Nephron (organoid): ENCODE data around the gene NCOA1.

Experiments
- H3K27ac Mint-ChIP-seq, 3 experiments: 2 replicates each; pipeline ENCODE4 v1.8.0; 2020; ENCODE audit warnings: mixed read lengths in 3 of 3, mild to moderate bottlenecking in 2 of 3, moderate library complexity in 1 of 3
- H3K27me3 Mint-ChIP-seq: 2 replicates; pipeline ENCODE4 v1.8.0; 2021; ENCODE audit warnings: low read depth, mild to moderate bottlenecking, moderate library complexity, mixed read lengths
- H3K36me3 Mint-ChIP-seq: 2 replicates; pipeline ENCODE4 v1.8.0; 2020; ENCODE audit warnings: low read depth, mixed read lengths
- H3K4me1 Mint-ChIP-seq: 2 replicates; pipeline ENCODE4 v1.8.0; 2020; ENCODE audit warnings: mixed read lengths
- H3K4me3 Mint-ChIP-seq, 3 experiments: 2 replicates each; pipeline ENCODE4 v1.8.0; 2020; ENCODE audit warnings: mild to moderate bottlenecking in 3 of 3, mixed read lengths in 3 of 3, moderate library complexity in 2 of 3
- H3K9me3 Mint-ChIP-seq: 2 replicates; pipeline ENCODE4 v1.8.0; 2020; ENCODE audit warnings: mixed read lengths
- CTCF ChIP-seq, 3 experiments: fragments of 200-600 bp; sonication (generic); IDR thresholded peaks; one replicate each; pipeline ENCODE4 v1.5.0; 2021; ENCODE audit warnings: antibody characterized with exemption in 3 of 3; ENCODE audit not compliant: unreplicated experiment in 3 of 3

NCOA1 gene

GRCh38 chr2:24507549-24507948 is 16.5 kb downstream of the NCOA1 start:
- Mint-ChIP-seq H3K36me3 (no peaks in the 10 kb centered on the region), H3K4me1 (peaks cover 59% of the 10 kb centered on the region), H3K9me3 (no peaks in the 10 kb centered on the region), H3K27ac (no peak overlapping the region), H3K27me3 (no peaks in the 10 kb centered on the region), H3K4me3 (no peak overlapping the region)
- no peak for TF ChIP-seq CTCF (IDR thresholded peaks at IDR 0.05; ENCODE audit: unreplicated experiment in 3 of 3)

GRCh38 chr2:24508878-24509277 is 17.8 kb downstream of the NCOA1 start:
- no peak for TF ChIP-seq CTCF (IDR thresholded peaks at IDR 0.05; ENCODE audit: unreplicated experiment in 3 of 3)
- Mint-ChIP-seq H3K4me3 (no peak overlapping the region), H3K27ac (no peak overlapping the region), H3K27me3 (no peaks in the 10 kb centered on the region), H3K9me3 (no peaks in the 10 kb centered on the region), H3K36me3 (no peaks in the 10 kb centered on the region), H3K4me1 (peaks cover 65% of the 10 kb centered on the region)

GRCh38 chr2:24509425-24509824 is 18.4 kb downstream of the NCOA1 start:
- no peaks in the 10 kb centered on the region for H3K36me3 Mint-ChIP-seq
- no peaks in the 10 kb centered on the region for H3K27me3 Mint-ChIP-seq
- peaks cover 65% of the 10 kb centered on the region for H3K4me1 Mint-ChIP-seq
- H3K4me3 Mint-ChIP-seq: no peak overlapping the region
- no peaks in the 10 kb centered on the region for H3K9me3 Mint-ChIP-seq
- no peak for TF ChIP-seq CTCF (IDR thresholded peaks at IDR 0.05; ENCODE audit: unreplicated experiment in 3 of 3)
- no peak overlapping the region for H3K27ac Mint-ChIP-seq

- Mint-ChIP-seq H3K36me3 (no peaks in the 10 kb centered on the region), H3K9me3 (no peaks in the 10 kb centered on the region), H3K4me3 (no peak overlapping the region), H3K27me3 (no peaks in the 10 kb centered on the region), H3K4me1 (peaks cover 65% of the 10 kb centered on the region), H3K27ac (no peak overlapping the region)
- no peak for TF ChIP-seq CTCF (IDR thresholded peaks at IDR 0.05; ENCODE audit: unreplicated experiment in 3 of 3)
Measured at GRCh38 chr2:24509840-24510239, 18.8 kb downstream of the NCOA1 start.

GRCh38 chr2:24510771-24511170 is 19.7 kb downstream of the NCOA1 start:
- Mint-ChIP-seq H3K27ac (no peak overlapping the region), H3K27me3 (no peaks in the 10 kb centered on the region), H3K36me3 (no peaks in the 10 kb centered on the region), H3K9me3 (no peaks in the 10 kb centered on the region), H3K4me1 (peaks cover 66% of the 10 kb centered on the region), H3K4me3 (no peak overlapping the region)
- TF ChIP-seq CTCF (IDR thresholded peaks at IDR 0.05; ENCODE audit: unreplicated experiment in 3 of 3): no peak

GRCh38 chr2:24511198-24511597 is 20.1 kb downstream of the NCOA1 start:
- TF ChIP-seq CTCF (IDR thresholded peaks at IDR 0.05; ENCODE audit: unreplicated experiment in 3 of 3): no peak
- Mint-ChIP-seq H3K9me3 (no peaks in the 10 kb centered on the region), H3K4me1 (peaks cover 64% of the 10 kb centered on the region), H3K27me3 (no peaks in the 10 kb centered on the region), H3K27ac (no peak overlapping the region), H3K4me3 (no peak overlapping the region), H3K36me3 (no peaks in the 10 kb centered on the region)
